Measurements from ENCODE around the gene CITED2.

Gene CITED2

DNA sequence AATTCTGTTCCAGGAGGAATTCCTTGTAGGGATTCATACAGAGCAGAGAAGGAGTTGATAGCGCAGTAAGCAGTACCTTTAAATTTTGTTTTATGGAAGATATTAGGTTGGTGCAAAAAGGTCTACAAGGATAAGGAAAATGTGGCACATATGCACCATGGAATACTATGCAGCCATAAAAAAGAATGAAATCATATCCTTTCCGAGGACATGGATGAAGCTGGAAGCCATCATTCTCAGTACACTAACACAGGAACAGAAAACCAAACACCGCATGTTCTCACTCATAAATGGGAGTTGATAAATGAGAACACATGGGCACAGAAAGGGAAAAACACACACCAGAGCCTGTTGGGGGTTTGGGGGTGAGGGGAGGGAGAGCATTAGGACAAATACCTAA lies 45.2 kb downstream of the CITED2 start:
- DNase-seq, result no peak

DNA sequence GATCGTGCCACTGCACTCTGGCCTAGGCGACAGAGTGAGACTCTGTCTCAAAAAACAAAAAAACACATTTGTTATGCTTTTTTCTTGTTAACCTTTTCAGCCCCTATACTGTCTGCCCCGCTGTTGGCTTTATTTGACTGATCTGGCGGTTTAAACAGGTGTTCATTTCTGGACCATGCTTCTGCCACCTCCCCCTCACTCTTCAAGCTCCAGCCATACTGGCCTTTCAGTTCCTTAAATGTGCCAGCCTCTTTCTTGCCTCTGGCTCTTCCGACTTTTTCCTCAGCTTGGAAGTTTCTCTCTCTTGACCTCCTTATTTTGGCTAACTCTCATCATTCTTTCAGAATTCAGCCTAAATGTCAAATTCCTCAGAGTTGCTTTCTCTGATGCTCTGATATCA lies 47.4 kb downstream of the CITED2 start:
- no peak for DNase-seq

DNA sequence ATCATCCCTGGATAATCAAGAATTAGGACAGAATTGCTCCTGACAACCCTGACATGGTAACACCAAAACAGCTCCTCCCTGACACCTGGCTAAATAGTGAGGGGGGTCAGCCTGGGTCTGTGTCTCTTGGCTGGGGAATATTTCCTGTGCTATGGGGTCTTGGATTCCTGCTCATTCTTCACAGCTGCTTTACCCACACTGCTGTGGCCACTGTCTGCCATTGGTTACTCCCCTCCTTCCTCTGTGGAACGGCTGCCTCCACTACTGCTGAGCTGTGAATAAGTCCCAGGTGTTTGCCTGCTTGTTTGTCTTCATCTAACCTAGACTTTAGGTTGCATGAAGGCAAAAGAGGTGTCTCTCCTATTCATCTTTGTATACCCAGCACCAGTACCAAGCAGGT lies 48.8 kb downstream of the CITED2 start:
- no peak for DNase-seq

DNA sequence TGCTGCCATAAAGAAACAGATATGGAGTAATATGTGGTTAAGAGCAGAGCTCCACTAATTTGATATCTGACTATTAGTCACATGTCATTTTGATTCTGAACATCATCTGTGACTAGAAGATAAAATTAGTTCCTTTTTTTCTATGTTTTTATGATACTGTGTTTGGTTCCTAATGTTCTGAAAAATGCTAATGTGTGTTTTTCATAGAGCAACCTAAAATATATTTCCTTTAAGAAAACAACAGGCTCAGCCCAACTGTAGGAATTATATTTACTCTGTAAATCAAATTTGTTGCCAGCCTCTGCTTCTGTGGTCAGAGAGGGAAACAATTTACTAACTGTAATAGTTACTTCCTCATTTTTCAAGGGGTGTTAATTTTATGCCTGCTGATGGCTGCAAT lies 49.3 kb downstream of the CITED2 start:
- DNase-seq, result no peak

DNA sequence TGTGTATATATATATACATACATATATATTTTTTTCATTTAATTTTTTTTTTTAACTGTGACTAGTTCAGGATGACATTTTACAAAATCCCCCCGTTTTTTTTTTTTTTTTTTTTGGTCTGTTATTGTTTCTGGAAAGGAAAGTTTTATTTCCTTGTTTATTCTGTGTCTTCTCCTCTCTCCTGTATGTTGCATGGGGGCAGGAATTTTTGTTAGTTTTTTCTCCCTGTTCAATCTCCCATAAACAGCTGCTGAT lies 50.2 kb downstream of the CITED2 start:
- DNase-seq, result no peak

DNA sequence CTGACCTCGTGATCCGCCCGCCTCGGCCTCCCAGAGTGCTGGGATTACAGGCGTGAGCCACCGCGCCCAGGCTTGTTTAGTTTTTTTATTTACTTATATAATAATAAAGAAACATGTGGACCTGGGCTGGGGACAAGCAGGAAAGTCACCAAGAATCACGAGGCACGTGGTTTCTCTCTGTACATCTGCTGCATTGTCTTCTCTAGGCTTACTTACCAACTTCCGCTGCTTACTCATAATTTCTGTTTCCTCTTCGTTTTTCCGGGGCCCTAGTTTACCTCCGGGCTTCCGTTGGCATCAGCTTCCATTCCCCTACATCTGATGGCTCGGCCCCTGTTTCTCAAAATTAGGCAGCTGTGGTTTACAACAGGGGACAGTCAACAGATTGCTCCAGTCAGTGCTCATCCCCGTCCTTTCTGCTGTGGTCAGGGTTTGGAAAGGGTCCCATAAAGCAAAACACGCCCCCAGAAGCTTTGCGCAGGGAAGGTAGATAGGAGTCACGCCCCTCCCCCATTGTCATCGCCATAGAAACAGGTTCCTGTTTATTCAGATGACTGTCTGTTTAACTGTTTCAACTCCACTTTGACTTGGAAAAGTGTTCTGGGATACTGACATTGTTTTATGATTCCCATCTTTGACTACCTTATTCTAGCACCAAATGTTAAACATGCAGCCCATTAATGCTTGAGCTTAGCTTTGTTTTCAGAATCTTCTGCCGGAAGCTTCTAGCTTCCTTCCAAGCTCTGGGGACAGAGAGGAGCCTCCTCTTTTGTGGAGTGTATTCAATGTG lies 50.7 kb downstream of the CITED2 start:
- peak; percentile 78 for DNase-seq
